HG03378 (cell line): ENCODE results near the gene CACNA1I.

Experiments used
- ATAC-seq: cut with Tn5 transposase; IDR thresholded peaks from one replicate; pipeline ENCODE4 v1.9.1; 2021; ENCODE audit warnings: mild to moderate bottlenecking, moderate library complexity; ENCODE audit not compliant: unreplicated experiment

Gene CACNA1I

GRCh38 chr22:39686776-39687525, 116.4 kb downstream of the CACNA1I start:
- no peak for ATAC-seq

- no peak for ATAC-seq
These were observed 117.7 kb downstream of the CACNA1I start for GRCh38 chr22:39688186-39688785.

GRCh38 chr22:39689421-39689820, 118.9 kb downstream of the CACNA1I start:
- ATAC-seq, result no peak

GRCh38 chr22:39690881-39691605, 120.5 kb downstream of the CACNA1I start:
- no peak for ATAC-seq

GRCh38 chr22:39693943-39694500, 123.5 kb downstream of the CACNA1I start:
- no peak for ATAC-seq

GRCh38 chr22:39697790-39698430, 127.4 kb downstream of the CACNA1I start:
- ATAC-seq, result no peak

- no peak for ATAC-seq
These were observed 129.2 kb downstream of the CACNA1I start for GRCh38 chr22:39699631-39700360.

GRCh38 chr22:39700565-39700964, 130.0 kb downstream of the CACNA1I start:
- ATAC-seq, result no peak

- ATAC-seq, result no peak
These were observed 132.5 kb downstream of the CACNA1I start for GRCh38 chr22:39703091-39703490.

GRCh38 chr22:39703928-39704639, 133.5 kb downstream of the CACNA1I start:
- ATAC-seq, result no peak

- ATAC-seq, result no peak
These were observed 134.8 kb downstream of the CACNA1I start for GRCh38 chr22:39705386-39705785.

- no peak for ATAC-seq
These were observed 136.0 kb downstream of the CACNA1I start for GRCh38 chr22:39706376-39707140.

GRCh38 chr22:39707351-39707750, 136.8 kb downstream of the CACNA1I start:
- no peak for ATAC-seq

GRCh38 chr22:39707816-39708215, 137.3 kb downstream of the CACNA1I start:
- no peak for ATAC-seq

- no peak for ATAC-seq
These were observed 140.0 kb downstream of the CACNA1I start for GRCh38 chr22:39710380-39711150.

GRCh38 chr22:39712081-39712480, 141.5 kb downstream of the CACNA1I start:
- ATAC-seq, result no peak

GRCh38 chr22:39712751-39713525, 142.4 kb downstream of the CACNA1I start:
- ATAC-seq, result no peak
